GM21515 (cell line): Measurements from ENCODE around the gene ASIC4.

Source experiments
- ATAC-seq: cut with Tn5 transposase; IDR thresholded peaks from one replicate; pipeline ENCODE4 v1.9.1; 2021; ENCODE audit not compliant: unreplicated experiment

The ASIC4 gene

GRCh38 chr2:219480004-219480403, 34.3 kb upstream of the ASIC4 start:
- ATAC-seq = no peak

GRCh38 chr2:219482674-219483405, 31.4 kb upstream of the ASIC4 start:
- no peak for ATAC-seq

GRCh38 chr2:219483451-219484342, 30.6 kb upstream of the ASIC4 start:
- no peak for ATAC-seq

DNA sequence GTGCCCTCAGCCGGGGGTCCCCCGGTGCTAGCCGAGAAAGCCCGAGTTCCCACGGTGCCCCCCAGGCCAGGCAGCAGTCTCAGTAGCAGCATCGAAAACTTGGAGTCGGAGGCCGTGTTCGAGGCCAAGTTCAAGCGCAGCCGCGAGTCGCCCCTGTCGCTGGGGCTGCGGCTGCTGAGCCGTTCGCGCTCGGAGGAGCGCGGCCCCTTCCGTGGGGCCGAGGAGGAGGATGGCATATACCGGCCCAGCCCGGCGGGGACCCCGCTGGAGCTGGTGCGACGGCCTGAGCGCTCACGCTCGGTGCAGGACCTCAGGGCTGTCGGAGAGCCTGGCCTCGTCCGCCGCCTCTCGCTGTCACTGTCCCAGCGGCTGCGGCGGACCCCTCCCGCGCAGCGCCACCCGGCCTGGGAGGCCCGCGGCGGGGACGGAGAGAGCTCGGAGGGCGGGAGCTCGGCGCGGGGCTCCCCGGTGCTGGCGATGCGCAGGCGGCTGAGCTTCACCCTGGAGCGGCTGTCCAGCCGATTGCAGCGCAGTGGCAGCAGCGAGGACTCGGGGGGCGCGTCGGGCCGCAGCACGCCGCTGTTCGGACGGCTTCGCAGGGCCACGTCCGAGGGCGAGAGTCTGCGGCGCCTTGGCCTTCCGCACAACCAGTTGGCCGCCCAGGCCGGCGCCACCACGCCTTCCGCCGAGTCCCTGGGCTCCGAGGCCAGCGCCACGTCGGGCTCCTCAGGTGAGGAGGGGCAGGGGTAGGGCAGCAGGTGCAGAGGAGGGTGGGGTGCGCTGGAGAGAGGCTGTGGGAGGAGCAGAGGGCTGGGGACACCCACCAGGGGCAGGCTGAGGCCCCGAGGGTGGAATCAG, 29.7 kb upstream of the ASIC4 start:
- no peak for ATAC-seq

- ATAC-seq = no peak
Measured at GRCh38 chr2:219485201-219485580, 29.1 kb upstream of the ASIC4 start.

GRCh38 chr2:219486380-219486959, 27.8 kb upstream of the ASIC4 start:
- ATAC-seq = no peak

DNA sequence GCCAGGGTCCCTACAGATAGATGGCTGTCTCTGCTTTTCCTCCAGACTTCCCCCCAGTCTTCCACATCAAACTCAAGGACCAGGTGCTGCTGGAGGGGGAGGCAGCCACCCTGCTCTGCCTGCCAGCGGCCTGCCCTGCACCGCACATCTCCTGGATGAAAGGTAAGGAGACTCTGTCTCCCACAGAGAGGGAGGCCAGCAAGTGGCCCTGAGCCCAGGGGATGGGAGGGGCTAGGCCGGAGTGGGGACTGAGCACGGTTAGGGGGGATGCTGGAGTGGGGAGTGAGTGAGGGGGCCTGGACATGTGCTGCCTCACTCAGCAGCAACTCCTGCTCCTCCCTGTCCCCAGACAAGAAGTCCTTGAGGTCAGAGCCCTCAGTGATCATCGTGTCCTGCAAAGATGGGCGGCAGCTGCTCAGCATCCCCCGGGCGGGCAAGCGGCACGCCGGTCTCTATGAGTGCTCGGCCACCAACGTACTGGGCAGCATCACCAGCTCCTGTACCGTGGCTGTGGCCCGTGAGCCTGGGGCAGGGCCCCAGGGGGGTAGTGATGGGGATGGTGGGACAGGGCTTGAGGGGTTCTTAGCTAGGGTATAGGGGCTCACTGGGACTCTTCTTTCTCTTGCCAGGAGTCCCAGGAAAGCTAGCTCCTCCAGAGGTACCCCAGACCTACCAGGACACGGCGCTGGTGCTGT, 26.0 kb upstream of the ASIC4 start:
- ATAC-seq = no peak

DNA sequence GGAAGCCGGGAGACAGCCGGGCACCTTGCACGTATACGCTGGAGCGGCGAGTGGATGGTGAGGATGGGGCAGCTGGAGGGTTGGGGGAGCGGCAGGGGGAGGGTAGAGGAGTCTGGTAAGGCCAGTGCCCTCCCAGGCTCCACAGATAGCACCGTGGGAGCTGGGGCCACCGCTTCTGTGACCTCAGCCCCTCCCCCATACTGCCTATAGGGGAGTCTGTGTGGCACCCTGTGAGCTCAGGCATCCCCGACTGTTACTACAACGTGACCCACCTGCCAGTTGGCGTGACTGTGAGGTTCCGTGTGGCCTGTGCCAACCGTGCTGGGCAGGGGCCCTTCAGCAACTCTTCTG, 25.5 kb upstream of the ASIC4 start:
- no peak for ATAC-seq

DNA sequence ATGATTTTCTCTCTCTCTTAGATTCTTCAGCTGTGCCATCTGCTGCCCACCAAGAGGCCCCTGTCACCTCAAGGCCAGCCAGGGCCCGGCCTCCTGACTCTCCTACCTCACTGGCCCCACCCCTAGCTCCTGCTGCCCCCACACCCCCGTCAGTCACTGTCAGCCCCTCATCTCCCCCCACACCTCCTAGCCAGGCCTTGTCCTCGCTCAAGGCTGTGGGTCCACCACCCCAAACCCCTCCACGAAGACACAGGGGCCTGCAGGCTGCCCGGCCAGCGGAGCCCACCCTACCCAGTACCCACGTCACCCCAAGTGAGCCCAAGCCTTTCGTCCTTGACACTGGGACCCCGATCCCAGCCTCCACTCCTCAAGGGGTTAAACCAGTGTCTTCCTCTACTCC, 25.0 kb upstream of the ASIC4 start:
- no peak for ATAC-seq

DNA sequence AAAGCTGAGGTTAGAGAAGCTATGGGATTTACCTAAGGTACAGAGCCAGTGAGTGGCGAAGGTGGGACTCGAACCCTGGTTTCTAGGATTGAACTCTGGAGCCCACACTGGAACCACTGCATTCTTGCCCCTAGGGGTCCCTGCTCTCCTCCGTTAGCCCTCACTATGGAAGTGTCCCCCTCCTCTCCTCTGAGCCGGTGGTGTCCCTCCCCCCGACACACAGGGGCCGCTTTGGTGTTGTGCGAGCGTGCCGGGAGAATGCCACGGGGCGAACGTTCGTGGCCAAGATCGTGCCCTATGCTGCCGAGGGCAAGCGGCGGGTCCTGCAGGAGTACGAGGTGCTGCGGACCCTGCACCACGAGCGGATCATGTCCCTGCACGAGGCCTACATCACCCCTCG, 24.1 kb upstream of the ASIC4 start:
- ATAC-seq = no peak

DNA sequence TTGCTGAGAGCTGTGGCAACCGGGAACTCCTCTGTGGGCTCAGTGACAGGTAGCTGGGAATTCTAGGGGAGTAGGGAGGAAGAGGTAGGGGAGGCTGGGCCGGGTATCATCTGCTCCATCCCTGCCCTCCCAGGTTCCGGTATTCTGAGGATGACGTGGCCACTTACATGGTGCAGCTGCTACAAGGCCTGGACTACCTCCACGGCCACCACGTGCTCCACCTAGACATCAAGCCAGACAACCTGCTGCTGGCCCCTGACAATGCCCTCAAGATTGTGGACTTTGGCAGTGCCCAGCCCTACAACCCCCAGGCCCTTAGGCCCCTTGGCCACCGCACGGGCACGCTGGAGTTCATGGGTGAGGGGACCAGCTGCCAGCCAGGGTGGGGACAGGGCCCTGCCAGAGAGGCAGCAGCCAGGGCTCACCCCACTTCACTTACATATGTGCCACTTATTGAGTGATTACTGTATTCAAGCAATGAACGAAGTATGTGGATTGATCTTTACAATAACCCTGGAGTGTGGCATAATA, 23.6 kb upstream of the ASIC4 start:
- no peak for ATAC-seq

DNA sequence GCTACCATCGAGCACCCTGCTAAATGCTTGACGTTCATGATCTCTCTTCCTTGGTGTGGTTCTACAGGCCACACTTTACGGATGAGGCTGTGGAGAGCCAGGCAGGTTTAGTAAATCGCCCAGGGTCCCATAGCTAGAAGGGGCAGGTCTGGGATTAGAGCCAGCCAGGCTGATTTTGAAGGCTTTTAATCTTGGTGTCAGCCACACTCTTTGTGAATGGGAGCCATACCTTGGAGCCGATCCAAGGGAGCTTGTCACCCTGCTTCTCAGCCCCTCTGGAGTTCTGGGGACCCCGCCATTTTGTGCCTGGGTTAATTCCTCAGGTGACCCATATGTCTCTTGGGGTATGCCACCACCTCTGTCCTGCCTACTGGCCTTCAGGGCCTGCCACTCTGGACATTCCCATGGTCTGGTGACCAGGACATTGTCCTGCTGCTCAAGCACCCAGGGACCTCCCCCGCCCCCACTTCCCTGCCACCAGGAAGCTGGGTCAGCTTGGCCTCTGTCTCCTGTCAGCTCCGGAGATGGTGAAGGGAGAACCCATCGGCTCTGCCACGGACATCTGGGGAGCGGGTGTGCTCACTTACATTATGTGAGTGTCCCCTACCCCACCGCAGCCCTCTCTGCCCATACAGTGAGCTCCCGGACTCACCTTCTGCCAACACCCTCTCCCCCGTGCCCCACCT, 22.9 kb upstream of the ASIC4 start:
- no peak for ATAC-seq

DNA sequence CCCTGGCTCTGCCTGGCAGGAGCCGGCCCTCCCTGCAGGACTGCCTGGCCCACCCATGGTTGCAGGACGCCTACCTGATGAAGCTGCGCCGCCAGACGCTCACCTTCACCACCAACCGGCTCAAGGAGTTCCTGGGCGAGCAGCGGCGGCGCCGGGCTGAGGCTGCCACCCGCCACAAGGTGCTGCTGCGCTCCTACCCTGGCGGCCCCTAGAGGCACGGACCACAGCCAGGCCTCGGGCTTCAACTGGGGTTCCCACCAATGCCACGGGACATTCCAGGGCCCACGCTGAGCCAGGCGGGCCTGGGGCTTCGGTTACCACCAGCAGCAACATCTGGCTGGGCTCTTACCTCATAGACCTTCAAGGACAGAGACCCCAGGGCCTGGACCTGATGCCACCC, 21.7 kb upstream of the ASIC4 start:
- ATAC-seq = no peak

DNA sequence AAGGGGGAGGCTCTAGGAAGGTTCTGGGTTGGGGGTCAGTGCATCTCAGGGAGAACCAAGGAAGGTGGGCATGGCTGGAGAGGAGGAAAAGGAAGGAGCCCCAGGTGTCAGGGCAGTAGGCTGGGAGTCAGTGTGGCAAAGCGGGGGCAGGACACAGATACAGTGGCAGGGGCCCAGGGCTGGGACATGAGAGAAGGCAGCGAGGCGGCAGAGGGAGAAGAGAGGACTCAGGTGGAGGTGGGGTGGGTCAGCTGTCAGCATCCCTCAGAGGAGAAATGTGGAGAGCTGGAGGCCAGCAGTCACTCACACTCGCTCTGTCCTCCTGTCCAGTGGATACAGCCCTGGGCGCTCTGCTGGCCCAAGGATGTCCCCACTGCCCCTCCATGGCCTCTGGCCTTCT, 21.2 kb upstream of the ASIC4 start:
- ATAC-seq = no peak

DNA sequence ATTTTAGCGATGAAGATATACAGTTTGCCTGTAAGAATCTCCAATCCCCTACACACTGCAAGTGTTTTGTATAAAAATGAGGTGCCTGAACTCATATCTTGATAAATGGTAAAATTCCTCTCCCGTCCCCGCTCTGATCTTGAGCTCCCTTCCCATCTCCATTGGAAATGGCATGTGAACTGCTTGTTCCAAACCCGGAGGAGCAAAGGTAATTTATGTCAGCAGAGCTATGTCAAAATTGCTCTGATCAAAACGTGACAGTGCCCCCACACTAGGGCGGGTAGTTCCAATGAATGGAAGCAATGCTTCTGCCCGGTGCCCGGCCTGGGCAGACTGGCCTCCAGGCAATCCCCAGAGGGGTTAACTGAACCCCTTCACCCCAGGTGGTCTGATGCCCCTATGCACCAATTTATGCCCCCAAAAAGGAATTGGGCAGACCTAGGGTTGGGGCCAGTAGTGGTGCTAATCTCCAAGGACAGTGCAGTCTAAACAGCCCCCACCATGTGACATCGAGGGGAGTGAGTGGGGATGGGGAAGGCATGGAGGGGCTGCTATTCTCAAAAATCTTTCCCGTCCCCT, 19.2 kb upstream of the ASIC4 start:
- ATAC-seq = no peak

- no peak for ATAC-seq
Measured at GRCh38 chr2:219495531-219496122, 18.7 kb upstream of the ASIC4 start.

DNA sequence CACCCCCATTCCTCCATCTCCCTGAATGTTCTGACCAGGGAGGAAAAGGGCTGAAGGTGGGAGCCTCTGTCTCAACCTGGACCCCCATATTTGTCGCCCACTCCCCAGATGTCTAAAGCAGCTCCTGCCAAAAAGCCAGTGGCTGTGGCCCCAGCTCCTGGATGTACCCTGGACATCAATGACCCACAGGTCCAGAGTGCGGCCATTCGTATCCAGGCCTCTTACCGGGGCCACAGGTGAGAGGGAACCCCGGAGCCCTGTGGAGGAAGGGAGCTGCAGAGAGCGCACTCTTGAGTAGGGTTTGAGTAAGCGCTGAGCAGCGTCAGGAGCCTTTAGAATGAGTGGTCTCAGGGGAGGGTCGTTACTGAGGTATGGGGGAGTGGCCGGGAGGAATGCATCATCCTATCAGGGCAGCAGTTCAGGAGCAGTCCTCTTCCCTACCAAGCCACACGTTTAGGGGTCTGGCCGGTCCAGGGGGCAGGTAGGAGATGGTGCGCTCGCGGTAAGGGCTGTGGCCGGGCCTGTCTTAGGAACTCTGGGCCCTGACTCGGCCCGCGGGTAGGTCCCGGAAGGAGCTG, 17.9 kb upstream of the ASIC4 start:
- no peak for ATAC-seq

GRCh38 chr2:219496825-219497494, 17.3 kb upstream of the ASIC4 start:
- ATAC-seq = no peak
